GM18526 (cell line): Measurements from ENCODE around the gene DNM2.

Source experiments
- POLR2A ChIP-seq: IDR thresholded peaks from 3 replicates; pipeline ENCODE4 v1.6.1; 2011; ENCODE audit not compliant: insufficient read length; ENCODE audit errors: extremely low read depth

Gene DNM2

DNA sequence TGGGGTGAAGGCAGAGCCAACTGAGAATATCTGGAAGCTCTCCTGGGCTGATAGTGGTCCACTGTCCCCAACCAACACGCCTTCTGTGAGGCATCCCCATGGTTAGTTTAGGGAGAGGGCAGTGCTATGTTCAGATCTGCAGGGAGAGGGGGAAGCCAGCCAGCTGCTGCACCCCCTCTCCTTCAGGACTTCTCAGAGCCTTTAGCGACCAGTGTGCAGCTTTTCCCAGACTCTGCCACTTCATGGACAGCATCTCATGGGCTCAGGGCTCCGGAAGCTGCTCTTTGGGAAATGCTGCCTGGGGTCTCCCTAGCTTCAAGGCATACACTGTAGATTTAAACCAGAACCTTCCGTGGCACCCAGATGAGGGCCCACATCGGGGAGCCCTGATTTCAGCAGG, 84.6 kb downstream of the DNM2 start:
- no peak for TF ChIP-seq POLR2A

DNA sequence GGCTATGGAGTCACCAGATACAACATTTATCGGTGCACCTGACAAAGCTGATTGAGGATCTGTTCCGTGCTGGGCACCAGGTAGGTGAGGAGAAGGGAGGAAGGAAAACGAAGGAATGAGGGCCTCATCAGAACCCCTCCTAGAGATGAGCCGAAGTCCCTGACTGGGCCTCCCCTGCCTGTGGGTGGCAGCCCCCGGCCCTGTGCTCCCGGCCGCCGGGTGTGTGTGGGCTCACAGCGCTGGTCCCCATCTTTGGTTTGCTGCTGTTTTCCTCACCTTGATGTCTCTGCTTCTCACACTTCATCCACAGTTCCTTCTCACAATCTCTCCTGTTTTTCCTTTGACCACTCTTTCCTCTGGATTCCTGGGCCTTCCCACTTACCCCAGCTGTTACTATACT, 85.4 kb downstream of the DNM2 start:
- TF ChIP-seq POLR2A: no peak

DNA sequence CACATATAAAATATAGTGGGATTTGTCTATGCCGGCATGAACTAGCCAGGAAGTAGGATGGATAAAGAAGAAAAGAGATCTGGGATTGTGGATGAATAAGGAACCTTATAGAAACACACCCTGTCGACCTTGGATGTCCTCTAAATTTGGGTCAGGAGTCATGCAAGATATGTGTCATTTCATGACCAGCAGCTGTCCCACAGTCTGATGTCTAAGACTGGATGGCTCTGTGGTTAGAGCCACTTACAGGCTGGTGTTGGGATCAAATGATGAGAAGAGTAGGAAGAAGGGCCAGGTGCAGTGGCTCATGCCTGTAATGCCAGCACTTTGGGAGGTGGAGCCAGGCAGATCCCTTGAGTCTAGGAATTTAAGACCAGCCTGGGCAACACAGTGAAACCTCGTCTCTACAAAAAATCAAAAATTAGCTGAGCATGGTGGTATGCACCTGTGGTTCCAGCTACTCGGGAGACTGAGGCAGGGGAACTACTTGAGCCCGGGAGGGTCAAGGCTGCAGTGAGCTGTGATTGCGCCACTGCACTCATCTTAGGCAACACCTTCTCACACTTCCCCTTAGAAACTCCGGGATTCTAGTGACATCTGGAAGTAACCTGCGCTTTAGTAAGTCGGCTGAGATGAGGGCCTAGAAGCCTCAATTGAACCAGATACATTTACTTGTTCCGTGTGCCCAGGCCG, 87.3 kb downstream of the DNM2 start:
- no peak for TF ChIP-seq POLR2A

DNA sequence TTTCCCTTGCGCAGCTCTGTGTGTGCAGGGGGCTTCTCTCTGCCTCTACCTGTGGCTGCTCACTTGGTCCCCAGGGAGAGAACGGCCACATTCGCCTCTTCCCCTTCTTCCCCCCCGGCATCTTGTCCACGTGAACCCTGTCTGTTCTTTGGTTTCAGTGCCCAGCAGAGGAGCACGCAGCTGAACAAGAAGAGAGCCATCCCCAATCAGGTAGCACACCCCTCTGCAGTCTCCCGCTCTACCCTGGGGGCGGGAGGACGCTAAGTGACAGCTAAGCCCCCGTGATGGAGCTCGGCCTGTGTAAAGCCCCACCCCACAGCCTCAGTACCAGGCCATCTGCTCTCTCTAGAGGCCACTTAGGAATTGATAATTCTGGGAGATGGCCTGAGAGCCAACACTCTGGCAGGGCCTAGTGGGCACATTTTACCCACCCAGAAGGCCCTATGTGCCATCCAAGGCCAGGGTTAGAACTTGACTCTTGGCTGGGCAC, 87.9 kb downstream of the DNM2 start:
- TF ChIP-seq POLR2A: no peak

DNA sequence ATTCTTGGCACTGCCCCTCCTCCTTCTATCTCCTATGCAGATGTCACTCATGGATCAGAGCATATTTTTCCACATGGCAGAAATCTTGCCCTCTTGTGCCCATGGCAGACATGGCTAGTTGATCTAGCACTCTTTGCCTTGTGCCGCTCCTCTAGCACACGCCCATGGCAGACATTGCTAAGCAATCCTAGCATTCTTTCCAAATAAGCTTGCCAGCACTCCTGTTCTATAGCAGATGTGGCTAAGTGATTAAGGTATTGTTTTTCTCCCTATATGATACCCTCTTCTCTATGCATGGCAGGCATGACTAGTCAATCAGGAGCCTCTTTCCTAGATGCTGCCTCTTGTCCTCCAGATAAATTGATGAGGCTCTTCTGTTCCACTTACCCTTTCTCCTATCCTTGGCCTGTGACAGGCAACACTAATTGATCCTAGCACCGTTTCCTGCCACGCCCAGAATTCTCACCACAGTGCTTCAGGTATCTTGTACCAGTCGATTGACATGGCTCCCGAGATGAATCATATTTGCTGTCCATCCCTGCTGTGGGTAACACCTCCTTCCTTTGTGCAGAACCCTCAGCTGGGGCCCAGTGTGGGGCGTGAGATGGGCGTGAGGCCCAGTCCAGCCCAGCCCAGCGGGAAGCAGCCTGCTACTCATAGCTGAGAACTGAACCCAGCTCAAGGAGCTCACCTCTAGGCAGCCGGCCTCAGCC, 91.2 kb downstream of the DNM2 start:
- no peak for TF ChIP-seq POLR2A

DNA sequence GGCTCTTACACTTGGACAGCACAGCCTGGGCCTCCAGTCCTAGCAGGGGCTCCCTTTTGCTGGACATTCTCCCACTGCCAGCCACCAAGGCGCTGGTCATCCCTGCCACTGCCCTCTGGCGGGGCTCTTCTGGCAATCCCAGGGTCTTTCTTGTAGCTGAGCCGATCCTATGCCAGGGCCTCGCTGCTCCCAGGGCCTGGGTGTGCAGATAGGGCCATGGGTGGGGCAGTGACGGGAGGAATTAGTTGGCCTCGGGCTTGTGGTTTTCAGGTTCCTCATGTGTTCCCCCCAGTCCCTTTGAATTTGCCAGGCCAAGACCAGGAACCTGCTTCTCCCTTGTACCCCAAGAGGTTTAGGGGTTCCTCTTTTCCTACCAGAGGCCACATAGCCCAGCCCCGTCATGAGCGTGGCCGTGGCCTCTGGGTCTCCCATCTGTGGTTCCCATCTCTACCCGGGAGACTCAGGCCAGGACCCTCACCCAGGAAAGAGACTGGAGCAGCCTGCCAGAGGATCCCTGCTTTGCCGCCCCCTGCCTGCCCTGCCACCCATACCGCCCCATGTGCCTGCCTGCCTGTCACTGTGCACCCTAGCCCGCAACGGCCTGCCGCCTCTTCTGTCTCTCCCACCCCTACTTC, 91.9 kb downstream of the DNM2 start:
- TF ChIP-seq POLR2A: no peak

DNA sequence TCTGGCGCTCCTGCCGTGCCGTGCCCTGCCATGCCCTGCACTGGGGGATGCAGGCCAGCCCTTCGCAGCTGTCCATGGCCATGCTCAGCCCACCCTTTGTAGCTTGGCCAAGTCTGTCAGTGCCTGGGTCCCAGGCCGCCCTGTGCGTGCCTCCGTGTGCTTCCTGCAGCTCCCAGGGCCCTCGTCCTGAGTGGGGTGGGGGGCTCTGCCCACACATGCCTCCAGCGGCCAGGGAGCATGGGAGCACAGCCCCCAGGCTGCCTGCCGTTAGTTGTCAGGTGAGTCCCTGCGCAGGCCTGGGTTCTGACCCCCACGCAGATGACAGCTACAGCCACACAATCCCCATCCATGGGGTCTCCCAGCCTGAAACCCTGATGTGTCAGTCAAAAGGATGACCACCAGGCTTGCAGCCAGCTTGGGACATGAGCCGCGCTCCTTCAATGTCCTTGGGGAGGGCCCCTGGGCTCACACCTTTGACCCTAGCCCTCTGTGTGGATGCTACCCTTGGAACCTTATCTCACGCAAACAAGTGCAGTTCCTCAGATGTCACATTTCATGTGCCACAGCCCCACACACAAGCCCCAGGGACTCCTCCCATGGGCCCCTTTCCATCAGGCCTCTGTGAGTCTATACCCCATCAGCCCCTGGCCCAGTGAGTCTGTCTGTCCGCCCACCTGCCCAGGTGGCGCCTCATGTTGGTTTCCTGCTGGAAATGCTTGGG, 93.7 kb downstream of the DNM2 start:
- no peak for TF ChIP-seq POLR2A

DNA sequence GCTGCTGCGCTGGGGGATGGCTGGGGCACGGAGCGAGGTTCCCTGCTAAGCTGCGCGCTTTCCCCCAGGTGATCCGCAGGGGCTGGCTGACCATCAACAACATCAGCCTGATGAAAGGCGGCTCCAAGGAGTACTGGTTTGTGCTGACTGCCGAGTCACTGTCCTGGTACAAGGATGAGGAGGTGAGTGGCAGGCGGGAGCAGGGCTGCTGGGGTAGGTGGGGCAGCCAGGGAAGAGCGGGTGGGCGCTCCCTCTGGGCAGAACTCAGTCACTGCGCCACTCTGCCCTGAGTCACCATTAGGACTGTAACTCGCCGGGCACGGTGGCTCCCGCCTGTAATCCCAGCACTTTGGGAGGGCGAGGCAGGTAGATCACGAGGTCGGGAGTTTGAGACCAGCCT, 94.3 kb downstream of the DNM2 start:
- no peak for TF ChIP-seq POLR2A

DNA sequence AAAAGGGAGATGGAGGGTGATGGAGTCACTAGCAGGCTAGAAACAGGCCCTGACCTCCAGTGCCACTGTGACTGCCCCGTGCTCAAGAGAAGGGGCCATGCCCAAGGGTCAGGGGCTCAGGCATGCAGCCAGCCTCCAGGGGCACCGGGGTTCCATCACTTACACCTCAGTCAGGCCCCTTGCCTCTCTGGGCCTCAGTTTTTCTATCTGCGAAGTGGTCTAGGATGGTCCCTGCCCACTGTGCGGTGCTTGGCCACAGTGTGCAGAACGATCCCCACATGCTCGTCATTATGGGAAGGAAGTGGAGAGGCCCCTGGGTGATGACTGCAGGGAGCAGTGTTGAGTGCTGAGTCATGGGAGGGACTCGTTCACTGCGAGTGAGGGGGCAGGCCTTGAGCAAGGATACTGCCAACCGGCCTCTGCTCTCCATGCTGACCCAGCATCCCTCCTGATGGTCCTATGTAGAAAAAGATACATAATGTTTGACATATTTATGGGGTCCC, 95.1 kb downstream of the DNM2 start:
- TF ChIP-seq POLR2A: no peak

DNA sequence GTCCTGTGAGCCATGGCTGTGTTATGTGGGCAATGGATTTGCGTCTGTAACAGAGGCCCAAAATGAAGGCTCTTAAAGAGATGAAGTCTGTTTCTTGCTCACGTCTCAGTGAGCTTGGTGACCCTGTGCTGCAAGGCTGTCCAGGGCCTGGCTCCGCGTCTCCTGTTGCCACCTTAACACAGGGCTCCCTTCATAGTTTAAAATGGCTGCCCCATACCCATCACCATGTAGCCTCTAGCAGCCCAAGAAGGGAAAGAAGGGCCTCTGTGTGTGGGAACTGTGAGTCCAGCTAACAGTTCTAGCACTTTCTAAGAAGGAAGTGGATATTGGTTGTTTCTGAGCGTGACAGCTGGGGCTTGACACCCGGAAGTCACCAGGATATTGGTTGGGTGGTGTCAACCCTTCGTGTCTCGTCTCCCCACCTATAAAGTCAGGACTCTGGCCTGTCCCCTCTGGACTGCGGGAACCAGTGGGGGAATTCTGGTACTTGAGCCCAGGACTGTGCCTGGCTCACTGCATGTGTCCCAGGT, 97.2 kb downstream of the DNM2 start:
- TF ChIP-seq POLR2A: no peak

DNA sequence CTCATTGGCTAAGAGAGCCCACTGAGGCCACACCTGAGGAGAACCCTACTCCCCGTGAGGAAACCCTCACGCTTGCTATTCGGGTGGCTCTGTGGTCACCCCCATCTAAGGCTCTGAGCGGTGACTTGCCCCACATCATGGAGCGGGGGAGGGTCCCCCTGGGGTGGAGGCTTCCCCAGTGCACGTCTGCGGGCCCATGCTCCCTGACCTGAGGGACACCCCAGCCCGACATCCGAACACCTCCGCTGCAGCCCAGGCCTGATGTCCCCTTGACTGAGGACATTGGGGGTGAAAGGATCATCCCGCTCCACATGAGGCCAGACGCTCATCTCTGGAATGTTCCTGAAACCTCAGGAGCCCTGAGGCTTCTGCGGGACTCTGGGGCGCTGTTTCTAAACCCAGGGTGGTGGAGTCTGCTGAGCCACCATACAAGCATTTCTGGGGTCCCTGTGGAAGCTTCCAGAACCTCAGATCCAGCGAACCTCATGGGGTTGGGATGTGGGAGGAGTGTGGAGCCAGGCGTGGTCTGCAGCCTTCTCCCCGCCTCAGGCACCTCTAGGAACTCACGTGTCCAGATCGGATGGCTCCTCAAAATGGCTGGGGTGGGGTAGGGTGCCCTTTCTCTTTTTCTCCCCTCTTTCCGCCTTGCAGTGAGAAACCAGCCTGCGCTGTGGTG, 98.2 kb downstream of the DNM2 start:
- no peak for TF ChIP-seq POLR2A

DNA sequence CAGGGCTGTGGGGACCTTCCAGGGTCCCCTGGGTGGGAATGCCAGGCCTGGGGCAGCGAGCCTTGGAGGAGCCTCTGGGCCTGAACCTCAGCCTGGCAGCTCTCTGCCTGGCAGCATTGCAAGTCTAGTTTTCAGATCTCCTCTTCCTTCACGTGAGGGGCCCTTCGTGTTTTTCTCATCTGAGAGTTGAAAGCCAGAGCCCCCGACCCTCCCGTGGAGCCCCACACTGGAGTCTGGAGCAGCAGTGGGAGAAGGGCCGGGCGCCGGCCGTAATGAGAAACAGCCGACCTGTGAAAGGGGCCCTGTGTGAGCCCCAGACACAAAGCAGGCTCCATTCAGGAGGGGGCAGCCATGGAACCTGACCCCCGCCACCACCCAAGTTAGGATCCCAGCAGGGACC, 98.8 kb downstream of the DNM2 start:
- TF ChIP-seq POLR2A: no peak

DNA sequence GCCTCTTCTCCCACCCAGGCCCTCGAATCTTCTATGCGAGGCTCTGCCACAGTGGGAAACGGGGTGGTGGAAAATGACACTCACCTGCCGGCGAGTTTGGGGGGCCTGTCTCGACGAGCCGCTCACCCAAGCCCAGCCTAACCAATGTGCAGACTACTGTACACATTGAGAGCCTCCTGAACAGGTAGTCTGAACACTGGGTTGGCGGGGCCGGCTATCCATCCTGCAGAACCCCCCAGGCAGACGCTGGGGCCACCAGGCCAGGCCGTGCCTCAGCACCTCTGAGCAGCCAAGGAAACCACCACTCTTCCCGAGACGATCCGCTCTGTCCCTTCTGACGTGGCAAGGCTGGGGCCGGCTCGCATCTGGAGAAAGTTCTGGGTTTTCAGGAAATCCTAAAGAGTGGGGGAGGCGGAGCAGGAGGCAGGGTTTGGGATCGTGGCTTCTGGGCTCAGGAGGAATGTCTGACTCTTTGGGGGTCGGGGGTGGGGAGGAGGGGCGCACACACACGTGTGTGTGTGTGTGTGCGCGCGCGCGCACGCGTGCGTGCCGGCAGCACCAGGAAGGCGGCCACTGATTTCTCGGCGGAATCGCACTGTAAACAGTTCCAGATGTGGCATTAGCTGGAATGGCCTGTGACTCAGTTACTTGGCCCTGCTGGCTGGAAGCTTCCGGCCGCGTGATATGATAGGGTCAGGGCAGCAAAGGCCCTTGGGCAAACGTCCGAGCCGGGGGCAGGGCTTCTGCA, 99.6 kb downstream of the DNM2 start:
- TF ChIP-seq POLR2A: no peak
